ENCODE results near the gene NLGN4X. TPM values are rescaled to one million over a fixed set of nuclear protein-coding genes. Genes with fewer than 3 reads are reported as not detected.

NLGN4X gene
- total and polyA plus RNA-seq, 2 donors (not counting 3 experiments of a cell fraction or from before 2014, with no cell fraction given), result 0.03 TPM; not detected in 1

- CTCF ChIA-PET, result no interaction called here
- FAIRE-seq, result no peak
These were observed 28.4 kb upstream of the NLGN4X start for GRCh38 chrX:6257025-6257424.

GRCh38 chrX:6244666-6245065 is 16.0 kb upstream of the NLGN4X start:
- Histone ChIP-seq H3K4me2 (ENCODE audit: insufficient read depth, low read length) (no peak overlapping the region), H3K9me3 (replicated peaks; ENCODE audit: control insufficient read depth, insufficient read depth, low read length) (no peaks in the 10 kb centered on the region), H2AFZ (ENCODE audit: low read depth, low read length) (no peak overlapping the region), H4K20me1 (replicated peaks; ENCODE audit: control insufficient read depth, extremely low read depth, insufficient read depth, low read length) (no peaks in the 10 kb centered on the region), H3K27me3 (ENCODE audit: control insufficient read depth in 2 of 2, insufficient read depth in 2 of 2, low read length in 2 of 2) (no peaks in the 10 kb centered on the region), H3K79me2 (ENCODE audit: control insufficient read depth, insufficient read depth, low read length) (no peaks in the 10 kb centered on the region), H3K9me1 (replicated peaks; ENCODE audit: control insufficient read depth, extremely low read depth, insufficient read depth, low read length) (no peaks in the 10 kb centered on the region), H3K9ac (replicated peaks; ENCODE audit: extremely low read depth, insufficient read depth, low read length) (no peak overlapping the region), H3K4me1 (ENCODE audit: control insufficient read depth, extremely low read depth, insufficient read depth, low read length) (no peaks in the 10 kb centered on the region), H3K36me3 (ENCODE audit: control insufficient read depth in 2 of 2, extremely low read depth in 1 of 2, insufficient read depth in 2 of 2, low read length in 2 of 2) (no peaks in the 10 kb centered on the region), H3K4me3 (replicated peaks in 1 of 3; ENCODE audit: insufficient read depth in 1 of 3, low read depth in 1 of 3, low read length in 3 of 3) (no peak overlapping the region), H3K27ac (ENCODE audit: insufficient read depth, low read depth, low read length) (no peak overlapping the region)
- BruUV-seq (replicated peaks), result no TSS peak
- dilution Hi-C loops (cut with MboI; ENCODE audit: extremely low pct_ligation_motif_present, low sequenced_read_pairs), result no loop called here
- POLR2A ChIA-PET, result no interaction called here
- FAIRE-seq (no peak), DNase-seq (ENCODE audit: low read depth, low spot score) (no peak)
- TF ChIP-seq JUN (IDR thresholded peaks at IDR 0.05; ENCODE audit: borderline replicate concordance, insufficient read depth, insufficient read length, low read depth) (no peak), POLR2A (IDR thresholded peaks at IDR 0.05; ENCODE audit: low read depth, low read length) (no peak), MYC (IDR thresholded peaks at IDR 0.05; ENCODE audit: low read depth, low read length) (no peak)
- CTCF ChIA-PET, result no interaction called here
- intact Hi-C loops (cut with micrococcal nuclease), result no loop called here

More at GRCh38 chrX:6257025-6257424, 28.4 kb upstream of the NLGN4X start:
- Histone ChIP-seq H3K79me2 (ENCODE audit: control insufficient read depth, insufficient read depth, low read length) (no peaks in the 10 kb centered on the region), H3K9me3 (replicated peaks; ENCODE audit: control insufficient read depth, insufficient read depth, low read length) (no peaks in the 10 kb centered on the region), H3K9ac (replicated peaks; ENCODE audit: extremely low read depth, insufficient read depth, low read length) (no peak overlapping the region), H3K27me3 (ENCODE audit: control insufficient read depth in 2 of 2, insufficient read depth in 2 of 2, low read length in 2 of 2) (no peaks in the 10 kb centered on the region), H3K4me3 (replicated peaks in 1 of 3; ENCODE audit: insufficient read depth in 1 of 3, low read depth in 1 of 3, low read length in 3 of 3) (no peak overlapping the region), H3K4me2 (ENCODE audit: insufficient read depth, low read length) (no peak overlapping the region), H2AFZ (ENCODE audit: low read depth, low read length) (no peak overlapping the region), H3K9me1 (replicated peaks; ENCODE audit: control insufficient read depth, extremely low read depth, insufficient read depth, low read length) (no peaks in the 10 kb centered on the region), H3K36me3 (ENCODE audit: control insufficient read depth in 2 of 2, extremely low read depth in 1 of 2, insufficient read depth in 2 of 2, low read length in 2 of 2) (no peaks in the 10 kb centered on the region), H4K20me1 (replicated peaks; ENCODE audit: control insufficient read depth, extremely low read depth, insufficient read depth, low read length) (no peaks in the 10 kb centered on the region), H3K4me1 (ENCODE audit: control insufficient read depth, extremely low read depth, insufficient read depth, low read length) (no peaks in the 10 kb centered on the region), H3K27ac (ENCODE audit: insufficient read depth, low read depth, low read length) (no peak overlapping the region)
- dilution Hi-C loops (cut with MboI; ENCODE audit: extremely low pct_ligation_motif_present, low sequenced_read_pairs) (no loop called here), intact Hi-C loops (cut with micrococcal nuclease) (no loop called here)
- POLR2A ChIA-PET, result no interaction called here
- TF ChIP-seq GATA2 (IDR thresholded peaks at IDR 0.05; ENCODE audit: insufficient read depth, insufficient read length, low read depth, low read length), result no peak
- no peak for DNase-seq (ENCODE audit: low read depth, low spot score)
- no TSS peak for BruUV-seq (replicated peaks)

All from endothelial cell of umbilical vein (primary cell).